ENCODE data around the gene RMRP.

RMRP gene

GRCh38 chr9:35691334-35691650, 33.5 kb upstream of the RMRP start:
- TF ChIP-seq CTCF (conservative IDR thresholded peaks at IDR 0.05; ENCODE audit: low read depth, low read length): no peak

GRCh38 chr9:35690614-35691333, 33.0 kb upstream of the RMRP start:
- no peak for DNase-seq (ENCODE audit: low read depth)
- H3K4me3 ChIP-seq (ENCODE audit: low read length): peak overlapping the region; percentile 81
- no peak for TF ChIP-seq CTCF (conservative IDR thresholded peaks at IDR 0.05; ENCODE audit: low read depth, low read length)

More at GRCh38 chr9:35691334-35691650, 33.5 kb upstream of the RMRP start:
- no peak for DNase-seq (ENCODE audit: low read depth)
- H3K4me3 ChIP-seq (ENCODE audit: low read length): peak overlapping the region; percentile 81

- H3K4me3 ChIP-seq (ENCODE audit: low read length): peak overlapping the region; percentile 81
- no peak for DNase-seq (ENCODE audit: low read depth)
- no peak for TF ChIP-seq CTCF (conservative IDR thresholded peaks at IDR 0.05; ENCODE audit: low read depth, low read length)
These were observed 32.4 kb upstream of the RMRP start for GRCh38 chr9:35690294-35690613.

GRCh38 chr9:35689542-35690293, 31.9 kb upstream of the RMRP start, which contains the start of gene TPM2:
TSS of gene TPM2 (minus strand) at chr9:35689925. CDS start at chr9:35689817, 108 bp downstream.
- no peak for TF ChIP-seq CTCF (conservative IDR thresholded peaks at IDR 0.05; ENCODE audit: low read depth, low read length)
- H3K4me3 ChIP-seq (ENCODE audit: low read length): peak within 1 kb of the TSS; percentile 81
- no peak for DNase-seq (ENCODE audit: low read depth)

- peak; percentile 59 for DNase-seq (ENCODE audit: low read depth)
- no peak for TF ChIP-seq CTCF (conservative IDR thresholded peaks at IDR 0.05; ENCODE audit: low read depth, low read length)
- H3K4me3 ChIP-seq (ENCODE audit: low read length): peak overlapping the region; percentile 81
These were observed 31.0 kb upstream of the RMRP start for GRCh38 chr9:35688558-35689541.

- no peak for DNase-seq (ENCODE audit: low read depth)
- H3K4me3 ChIP-seq (ENCODE audit: low read length): peak overlapping the region; percentile 81
- no peak for TF ChIP-seq CTCF (conservative IDR thresholded peaks at IDR 0.05; ENCODE audit: low read depth, low read length)
These were observed 30.2 kb upstream of the RMRP start for GRCh38 chr9:35687972-35688557.
